Endothelial cell of umbilical vein (primary cell): ENCODE data around the gene LRSAM1. TPM values are rescaled to one million over a fixed set of nuclear protein-coding genes. Genes with fewer than 3 reads are reported as not detected.

Source experiments
- BruUV-seq: library from RNA; stranded (reverse); fragments of 400-500 nt; replicated peaks from 2 replicates; lab custom pipeline; 2021; lab: Mats Ljungman, UMichigan
- CTCF ChIA-PET: fragments of 300-600, 350-600 bp; sonication (Branson Sonifier 250); formaldehyde crosslinking; loops from one replicate; lab custom pipeline; 2021; ENCODE audit warnings: antibody characterized with exemption, inconsistent platforms; lab: Charles Lee
- POLR2A ChIA-PET: fragments of 300-600, 350-600 bp; sonication (Branson Sonifier 250); formaldehyde crosslinking; loops from one replicate; lab custom pipeline; 2021; ENCODE audit warnings: antibody characterized with exemption, inconsistent platforms; lab: Charles Lee
- DNase-seq: peaks from one replicate; pipeline ENCODE4 v3.0.0-alpha.2; 2011; ENCODE audit warnings: low read depth, low spot score
- FAIRE-seq: peaks from 2 replicates; lab custom pipeline; 2011; peaks lifted over from hg19 to GRCh38; lab: Jason Lieb, UNC
- H2AFZ ChIP-seq: 2 replicates; pipeline ENCODE4 v1.6.0; 2012; ENCODE audit warnings: low read depth, low read length, control low read depth, inconsistent platforms
- H3K27ac ChIP-seq: 2 replicates; pipeline ENCODE4 v1.5.1; 2011; ENCODE audit warnings: low read depth, mild to moderate bottlenecking, control low read depth, low read length, moderate library complexity; ENCODE audit not compliant: insufficient read depth
- H3K27me3 ChIP-seq, 2 experiments: 2 replicates each; pipeline versions ENCODE4 v1.6.0 to v1.6.1; 2011; ENCODE audit warnings: low read length in 2 of 2, mixed read lengths in 1 of 2; ENCODE audit not compliant: control insufficient read depth in 2 of 2, insufficient read depth in 2 of 2
- H3K36me3 ChIP-seq, 2 experiments: 2 replicates in 1 of 2; 3 replicates in 1 of 2; pipeline ENCODE4 v1.5.1; 2011; ENCODE audit warnings: low read length in 2 of 2, mild to moderate bottlenecking in 1 of 2, moderate library complexity in 1 of 2; ENCODE audit not compliant: control insufficient read depth in 2 of 2, insufficient read depth in 2 of 2; ENCODE audit errors: extremely low read depth in 1 of 2
- H3K4me1 ChIP-seq: 3 replicates; pipeline ENCODE4 v1.5.1; 2011; ENCODE audit warnings: mild to moderate bottlenecking, low read length; ENCODE audit not compliant: control insufficient read depth, insufficient read depth; ENCODE audit errors: extremely low read depth
- H3K4me2 ChIP-seq: 2 replicates; pipeline ENCODE4 v1.6.1; 2011; ENCODE audit warnings: low read length, control low read depth, mixed read lengths; ENCODE audit not compliant: insufficient read depth
- H3K4me3 ChIP-seq, 3 experiments: fragments of 200-600 bp in 1 of 3; sonication (generic), shearing (Covaris generic) in 1 of 3; replicated peaks in 1 of 3; 2 replicates each; pipeline ENCODE4 v1.5.1; 2011 to 2016; ENCODE audit warnings: control low read depth in 3 of 3, low read length in 3 of 3, mild to moderate bottlenecking in 2 of 3, inconsistent platforms in 1 of 3, low read depth in 1 of 3, moderate library complexity in 1 of 3; ENCODE audit not compliant: insufficient read depth in 1 of 3
- H3K79me2 ChIP-seq: 2 replicates; pipeline ENCODE4 v1.6.0; 2012; ENCODE audit warnings: low read length, inconsistent platforms; ENCODE audit not compliant: control insufficient read depth, insufficient read depth
- H3K9ac ChIP-seq: replicated peaks from 2 replicates; pipeline ENCODE3; 2011; ENCODE audit warnings: low read length, control low read depth; ENCODE audit not compliant: insufficient read depth; ENCODE audit errors: extremely low read depth
- H3K9me1 ChIP-seq: replicated peaks from 3 replicates; pipeline ENCODE4 v1.6.0; 2011; ENCODE audit warnings: mild to moderate bottlenecking, low read length; ENCODE audit not compliant: control insufficient read depth, insufficient read depth; ENCODE audit errors: extremely low read depth
- H3K9me3 ChIP-seq: replicated peaks from 2 replicates; pipeline ENCODE4 v1.5.1; 2012; ENCODE audit warnings: low read length, inconsistent platforms; ENCODE audit not compliant: control insufficient read depth, insufficient read depth
- H4K20me1 ChIP-seq: replicated peaks from 2 replicates; pipeline ENCODE3; 2011; ENCODE audit warnings: mild to moderate bottlenecking, low read length; ENCODE audit not compliant: control insufficient read depth, insufficient read depth; ENCODE audit errors: extremely low read depth
- EZH2 ChIP-seq: IDR thresholded peaks from 2 replicates; pipeline ENCODE4 v1.6.1; 2012; ENCODE audit warnings: borderline replicate concordance, low read depth, mild to moderate bottlenecking, moderate library complexity, low read length, inconsistent platforms; ENCODE audit not compliant: severe bottlenecking
- FOS ChIP-seq: IDR thresholded peaks from 2 replicates; pipeline ENCODE4 v1.6.1; 2011; ENCODE audit warnings: mild to moderate bottlenecking, low read length, moderate library complexity, borderline replicate concordance; ENCODE audit not compliant: insufficient read depth
- GATA2 ChIP-seq: IDR thresholded peaks from 2 replicates; pipeline ENCODE4 v1.7.0; 2011; ENCODE audit warnings: low read depth, mild to moderate bottlenecking, moderate library complexity, mixed read lengths, low read length; ENCODE audit not compliant: insufficient read length, insufficient read depth
- JUN ChIP-seq: IDR thresholded peaks from 2 replicates; pipeline ENCODE4 v1.6.1; 2011; ENCODE audit warnings: borderline replicate concordance, low read depth; ENCODE audit not compliant: insufficient read length, insufficient read depth
- MYC ChIP-seq: IDR thresholded peaks from one replicate; pipeline ENCODE4 v1.6.1; 2011; ENCODE audit warnings: mild to moderate bottlenecking, low read depth, low read length
- POLR2AphosphoS5 ChIP-seq: IDR thresholded peaks from 2 replicates; pipeline ENCODE4 v1.6.1; 2012; ENCODE audit warnings: low read depth, mild to moderate bottlenecking, control low read depth, low read length, moderate library complexity; ENCODE audit not compliant: insufficient read depth
- dilution Hi-C: fragments of 300-500 bp; cut with MboI; formaldehyde crosslinking; loops from one replicate; pipeline ENCODE4 v1.15.0; 2019; ENCODE audit warnings: low sequenced_read_pairs; ENCODE audit not compliant: extremely low pct_ligation_motif_present
- intact Hi-C: fragments of 100-400 bp; cut with micrococcal nuclease; formaldehyde crosslinking; loops from one replicate; pipeline ENCODE4 v1.10.0; 2022
- polyA plus RNA-seq, 4 experiments: library from polyadenylated mRNA; depleted of rRNA in 3 of 4; stranded (reverse) in 3 of 4; unstranded in 1 of 4; fragments of >200 nt; gene quantifications; 2 replicates each; pipeline versions ENCODE4 v1.2.1 to v1.2.3, GENCODE V29; 2011 to 2012; ENCODE audit warnings: missing spikeins in 1 of 4
- total RNA-seq: library from RNA; stranded (reverse); gene quantifications from 2 replicates; pipeline ENCODE4 v1.2.3, GENCODE V29; 2021
- TF ChIP-seq, protein P1 (sequence below), 2 donors: IDR thresholded peaks; 1 replicate in 1 of 2; 2 replicates in 1 of 2; pipeline ENCODE4 v1.5.1; 2011; ENCODE audit warnings: low read length in 2 of 2, mild to moderate bottlenecking in 2 of 2, moderate library complexity in 2 of 2, control low read depth in 1 of 2, inconsistent platforms in 1 of 2, low read depth in 1 of 2; ENCODE audit not compliant: insufficient read depth in 1 of 2; ENCODE audit errors: extremely low read depth in 1 of 2
- TF ChIP-seq, protein P2 (sequence below): IDR thresholded peaks from 2 replicates; pipeline ENCODE4 v1.6.1; 2011; ENCODE audit not compliant: insufficient read depth, insufficient read length

Gene LRSAM1
- total and polyA plus RNA-seq, 2 donors (not counting 3 experiments of a cell fraction or from before 2014, with no cell fraction given): 10.8 to 18.9 TPM

- H3K9me1 ChIP-seq: no peaks in the 10 kb centered on the region
- peaks cover 0 to 3% of the 10 kb centered on the region in 2 experiments for H3K36me3 ChIP-seq
- peaks cover 52% of the 10 kb centered on the region for H3K4me1 ChIP-seq
- no peak overlapping the region for H2AFZ ChIP-seq
- H3K4me3 ChIP-seq: no peak overlapping the region
- peaks cover 94% of the 10 kb centered on the region for H3K79me2 ChIP-seq
- H3K27me3 ChIP-seq: no peaks in the 10 kb centered on the region
- TF ChIP-seq, protein P1, sequence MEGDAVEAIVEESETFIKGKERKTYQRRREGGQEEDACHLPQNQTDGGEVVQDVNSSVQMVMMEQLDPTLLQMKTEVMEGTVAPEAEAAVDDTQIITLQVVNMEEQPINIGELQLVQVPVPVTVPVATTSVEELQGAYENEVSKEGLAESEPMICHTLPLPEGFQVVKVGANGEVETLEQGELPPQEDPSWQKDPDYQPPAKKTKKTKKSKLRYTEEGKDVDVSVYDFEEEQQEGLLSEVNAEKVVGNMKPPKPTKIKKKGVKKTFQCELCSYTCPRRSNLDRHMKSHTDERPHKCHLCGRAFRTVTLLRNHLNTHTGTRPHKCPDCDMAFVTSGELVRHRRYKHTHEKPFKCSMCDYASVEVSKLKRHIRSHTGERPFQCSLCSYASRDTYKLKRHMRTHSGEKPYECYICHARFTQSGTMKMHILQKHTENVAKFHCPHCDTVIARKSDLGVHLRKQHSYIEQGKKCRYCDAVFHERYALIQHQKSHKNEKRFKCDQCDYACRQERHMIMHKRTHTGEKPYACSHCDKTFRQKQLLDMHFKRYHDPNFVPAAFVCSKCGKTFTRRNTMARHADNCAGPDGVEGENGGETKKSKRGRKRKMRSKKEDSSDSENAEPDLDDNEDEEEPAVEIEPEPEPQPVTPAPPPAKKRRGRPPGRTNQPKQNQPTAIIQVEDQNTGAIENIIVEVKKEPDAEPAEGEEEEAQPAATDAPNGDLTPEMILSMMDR (IDR thresholded peaks at IDR 0.05; ENCODE audit: extremely low read depth in 1 of 2, insufficient read depth in 1 of 2, low read depth in 1 of 2, low read length in 2 of 2): no peak
- TF ChIP-seq EZH2 (no peak), FOS (no peak), MYC (no peak), POLR2AphosphoS5 (no peak), GATA2 (no peak), JUN (no peak)
- TF ChIP-seq, protein P2, sequence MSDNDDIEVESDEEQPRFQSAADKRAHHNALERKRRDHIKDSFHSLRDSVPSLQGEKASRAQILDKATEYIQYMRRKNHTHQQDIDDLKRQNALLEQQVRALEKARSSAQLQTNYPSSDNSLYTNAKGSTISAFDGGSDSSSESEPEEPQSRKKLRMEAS: no peak
- CTCF ChIA-PET: interaction anchor here (0.7 to 2.3 kb wide), 5 partner anchors 9 to 42 kb away, joined by 3 to 9 read pairs (median 4); no protein-coding TSS in a partner anchor
- H3K27ac ChIP-seq: peak overlapping the region; percentile 56
- intact Hi-C loops: no loop called here
- FAIRE-seq: no peak
- POLR2A ChIA-PET: no interaction called here
- H3K4me2 ChIP-seq: no peak overlapping the region
- BruUV-seq: no TSS peak
- no peaks in the 10 kb centered on the region for H4K20me1 ChIP-seq
- H3K9ac ChIP-seq: no peak overlapping the region
- no peak for DNase-seq
- no peaks in the 10 kb centered on the region for H3K9me3 ChIP-seq
- dilution Hi-C loops: no loop called here
These were observed 91.9 kb downstream of the LRSAM1 start for GRCh38 chr9:127543221-127543620.
